GM12878 (cell line): Measurements from ENCODE around the gene CHD5. TPM values are rescaled to one million over a fixed set of nuclear protein-coding genes. Genes with fewer than 3 reads are reported as not detected.

ENCODE experiments used
- ATAC-seq: fragments of 200-7000 bp; cut with Tn5 transposase; 3 replicates; pipeline ENCODE4 v1.9.1; 2020; ENCODE audit warnings: mild to moderate bottlenecking, moderate library complexity
- BruUV-seq: library from RNA; stranded (reverse); fragments of 400-500 nt; replicated peaks from 2 replicates; lab custom pipeline; 2021; lab: Mats Ljungman, UMichigan
- CTCF ChIA-PET: fragments of 300-600 bp; sonication (Branson Sonifier 250); formaldehyde crosslinking; extraction: SDS; loops from one replicate; lab custom pipeline; 2021; ENCODE audit warnings: inconsistent platforms; lab: Yijun Ruan, JAX
- POLR2A ChIA-PET: fragments of 350-600 bp; formaldehyde crosslinking; extraction: SDS; loops from one replicate; lab custom pipeline; 2021; ENCODE audit warnings: inconsistent platforms; lab: Charles Lee
- RAD21 ChIA-PET: fragments of 300-600 bp; sonication (Branson Sonifier 250); formaldehyde crosslinking; loops from one replicate; lab custom pipeline; 2023; ENCODE audit warnings: antibody characterized with exemption; ENCODE audit not compliant: unreplicated experiment; lab: Charles Lee
- SMC1A ChIA-PET: fragments of 300-600 bp; sonication (Branson Sonifier 250); formaldehyde crosslinking; loops from one replicate; lab custom pipeline; 2023; ENCODE audit not compliant: unreplicated experiment, uncharacterized antibody; lab: Charles Lee
- DNase-seq: peaks from one replicate; pipeline ENCODE4 v3.0.0-alpha.2; 2011; ENCODE audit warnings: low read depth, low spot score
- FAIRE-seq: peaks from 3 replicates; lab custom pipeline; 2011; peaks lifted over from hg19 to GRCh38; lab: Jason Lieb, UNC
- H2AFZ ChIP-seq: 2 replicates; pipeline ENCODE4 v1.6.0; 2011; ENCODE audit warnings: low read depth, low read length, control low read depth; ENCODE audit not compliant: control insufficient read depth
- H3K27ac ChIP-seq: 2 replicates; pipeline ENCODE4 v1.5.1; 2011; ENCODE audit warnings: control low read depth; ENCODE audit not compliant: control insufficient read depth, insufficient read depth
- H3K27me3 ChIP-seq, 2 experiments: replicated peaks in 1 of 2; 2 replicates each; pipeline versions ENCODE4 v1.6.0 to v1.6.1; 2011; ENCODE audit warnings: low read length in 1 of 2; ENCODE audit not compliant: control insufficient read depth in 2 of 2, insufficient read depth in 2 of 2
- H3K36me3 ChIP-seq, 2 experiments: 2 replicates each; pipeline ENCODE4 v1.5.1; 2011; ENCODE audit warnings: low read length in 1 of 2; ENCODE audit not compliant: control insufficient read depth in 2 of 2, insufficient read depth in 2 of 2
- H3K4me1 ChIP-seq: 2 replicates; pipeline ENCODE4 v1.6.1; 2011; ENCODE audit warnings: mild to moderate bottlenecking, low read length, moderate library complexity, mixed read lengths; ENCODE audit not compliant: control insufficient read depth, insufficient read depth
- H3K4me2 ChIP-seq: 2 replicates; pipeline ENCODE4 v1.6.0; 2011; ENCODE audit warnings: control low read depth; ENCODE audit not compliant: control insufficient read depth, insufficient read depth
- H3K4me3 ChIP-seq: fragments of 200-600 bp; sonication (generic); 2 replicates; pipeline ENCODE4 v1.5.1; 2016
- H3K79me2 ChIP-seq: 2 replicates; pipeline ENCODE4 v1.6.0; 2011; ENCODE audit warnings: low read length; ENCODE audit not compliant: control insufficient read depth, insufficient read depth
- H3K9ac ChIP-seq: 2 replicates; pipeline ENCODE4 v1.8.0; 2011; ENCODE audit warnings: low read length, control low read depth, mixed read lengths; ENCODE audit not compliant: control insufficient read depth, insufficient read depth
- H3K9me3 ChIP-seq: replicated peaks from 3 replicates; pipeline ENCODE4 v1.5.1; 2011; ENCODE audit warnings: mild to moderate bottlenecking, low read length; ENCODE audit not compliant: control insufficient read depth, insufficient read depth
- H4K20me1 ChIP-seq: 2 replicates; pipeline ENCODE4 v1.6.0; 2011; ENCODE audit not compliant: control insufficient read depth, insufficient read depth
- WGBS: methylation state at CpG from one replicate; pipeline ENCODE4 v1.1.6; 2016; ENCODE audit warnings: low lambda C conversion rate; ENCODE audit not compliant: insufficient replicate concordance, insufficient coverage; ENCODE audit errors: missing lambda C conversion rate; 5-methylcytosine and 5-hydroxymethylcytosine counted together
- in situ Hi-C: fragments of 300-500 bp; cut with MboI; formaldehyde crosslinking; loops from 9 replicates; pipeline ENCODE4 v1.14.3; 2018; ENCODE audit warnings: mixed read lengths
- intact Hi-C: fragments of 100-400 bp; cut with micrococcal nuclease; formaldehyde crosslinking; loops from one replicate; pipeline ENCODE4 v1.14.2; 2022; ENCODE audit not compliant: unreplicated experiment
- polyA plus RNA-seq, 11 experiments: library from polyadenylated mRNA; depleted of rRNA in 4 of 11; unstranded in 6 of 11; stranded (reverse) in 5 of 11; fragments of >200 nt; fragmentation: Nextera tagmentation in 4 of 11; fragmentation: Illumina TruSeq in 1 of 11; extraction: Ambion mirVana in 4 of 11; extraction: Trizol in 1 of 11; gene quantifications; 1 replicate in 1 of 11; 2 replicates in 10 of 11; pipeline versions ENCODE4 v1.2.1 to v1.2.3, GENCODE V29; 2011 to 2016; ENCODE audit warnings: inconsistent platforms in 2 of 11, missing spikeins in 2 of 11, low read depth in 1 of 11
- total RNA-seq, 4 experiments: library from RNA; depleted of rRNA in 3 of 4; stranded (reverse); fragments of >200 nt in 3 of 4; fragmentation: Illumina TruSeq in 1 of 4; extraction: Trizol in 1 of 4; gene quantifications; 2 replicates each; pipeline versions ENCODE4 v1.2.1 to v1.2.3, GENCODE V29; 2013 to 2021
- TF ChIP-seq, protein P1 (sequence below): fragments of 450-650 bp; IDR thresholded peaks from 2 replicates; pipeline ENCODE4 v1.6.1; 2017; ENCODE audit warnings: mild to moderate bottlenecking

CHD5 gene
- total and polyA plus RNA-seq, 10 of the 15 experiments (the other 5 are each of a cell fraction or from before 2014, with no cell fraction given), result 0.03 to 0.49 (median 0.13) TPM; not detected in 3

DNA sequence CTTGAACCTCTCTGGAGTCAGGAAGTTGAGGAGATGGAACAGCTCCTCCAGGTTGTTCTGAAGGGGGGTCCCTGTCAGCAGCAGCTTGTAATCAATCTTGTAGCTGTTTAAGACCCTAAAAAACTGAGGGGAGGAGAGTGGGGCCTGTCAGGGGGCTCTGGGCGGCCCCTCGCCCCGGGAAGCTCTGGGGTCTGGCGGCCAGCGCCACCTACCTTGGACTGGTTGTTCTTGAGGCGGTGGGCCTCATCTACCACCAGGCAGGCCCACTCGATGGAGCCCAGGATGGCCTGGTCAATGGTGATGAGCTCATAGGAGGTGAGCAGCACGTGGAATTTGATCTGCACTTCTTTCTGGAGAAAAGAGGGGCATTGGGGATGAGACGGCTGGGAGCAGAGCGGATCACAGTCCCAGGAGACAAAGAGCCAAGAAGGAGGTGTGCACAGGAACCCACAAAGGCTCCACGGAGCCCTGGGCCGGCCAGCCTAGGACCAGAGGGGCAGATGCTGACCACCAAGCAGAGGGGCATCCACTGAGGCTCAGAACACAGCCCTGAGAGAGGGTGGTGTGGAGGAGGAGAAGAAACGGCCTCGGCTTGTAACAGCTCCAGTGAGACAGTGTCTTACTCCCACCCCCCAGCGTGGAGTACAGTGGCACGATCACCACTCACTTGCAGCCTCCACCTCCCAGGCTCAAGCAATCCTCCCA is 43.5 kb downstream of the CHD5 start:
- POLR2A ChIA-PET, result no interaction called here

More for the DNA sequence above, 43.5 kb downstream of the CHD5 start:
- WGBS, result 17% methylated on average over 16 of the region's 16 CpGs
- no TSS peak for BruUV-seq
- TF ChIP-seq, protein P1, sequence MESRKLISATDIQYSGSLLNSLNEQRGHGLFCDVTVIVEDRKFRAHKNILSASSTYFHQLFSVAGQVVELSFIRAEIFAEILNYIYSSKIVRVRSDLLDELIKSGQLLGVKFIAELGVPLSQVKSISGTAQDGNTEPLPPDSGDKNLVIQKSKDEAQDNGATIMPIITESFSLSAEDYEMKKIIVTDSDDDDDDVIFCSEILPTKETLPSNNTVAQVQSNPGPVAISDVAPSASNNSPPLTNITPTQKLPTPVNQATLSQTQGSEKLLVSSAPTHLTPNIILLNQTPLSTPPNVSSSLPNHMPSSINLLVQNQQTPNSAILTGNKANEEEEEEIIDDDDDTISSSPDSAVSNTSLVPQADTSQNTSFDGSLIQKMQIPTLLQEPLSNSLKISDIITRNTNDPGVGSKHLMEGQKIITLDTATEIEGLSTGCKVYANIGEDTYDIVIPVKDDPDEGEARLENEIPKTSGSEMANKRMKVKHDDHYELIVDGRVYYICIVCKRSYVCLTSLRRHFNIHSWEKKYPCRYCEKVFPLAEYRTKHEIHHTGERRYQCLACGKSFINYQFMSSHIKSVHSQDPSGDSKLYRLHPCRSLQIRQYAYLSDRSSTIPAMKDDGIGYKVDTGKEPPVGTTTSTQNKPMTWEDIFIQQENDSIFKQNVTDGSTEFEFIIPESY, result no peak
- SMC1A ChIA-PET, result no interaction called here
- FAIRE-seq, result no peak
- CTCF ChIA-PET, result no interaction called here
- RAD21 ChIA-PET, result no interaction called here
- Histone ChIP-seq H3K27me3 (no peaks in the 10 kb centered on the region; a peak in 1 of 4 replicates), H2AFZ (no peak overlapping the region), H3K79me2 (no peaks in the 10 kb centered on the region), H3K4me1 (no peaks in the 10 kb centered on the region), H3K9ac (no peak overlapping the region), H3K36me3 (no peaks in the 10 kb centered on the region), H4K20me1 (no peaks in the 10 kb centered on the region), H3K4me3 (no peak overlapping the region), H3K27ac (no peak overlapping the region), H3K9me3 (no peaks in the 10 kb centered on the region; the same call in 2 of the 3 replicates), H3K4me2 (no peak overlapping the region)
- no peak for DNase-seq
- no peak for ATAC-seq
- in situ Hi-C loops (no loop called here), intact Hi-C loops (no loop called here)
